A673 (cell line): Measurements from ENCODE around the gene PPP2R5D. TPM values are rescaled to one million over a fixed set of nuclear protein-coding genes. Genes with fewer than 3 reads are reported as not detected.

Experiments used
- BruUV-seq: library from RNA; stranded (reverse); fragments of 400-500 nt; replicated peaks from 2 replicates; lab custom pipeline; 2021; lab: Mats Ljungman, UMichigan
- CTCF ChIA-PET: fragments of 300-600 bp; sonication (Branson Sonifier 250); formaldehyde crosslinking; loops from one replicate; lab custom pipeline; 2022; ENCODE audit warnings: antibody characterized with exemption; lab: Charles Lee
- POLR2A ChIA-PET: fragments of 300-600 bp; sonication (Branson Sonifier 250); formaldehyde crosslinking; loops from one replicate; lab custom pipeline; 2022; ENCODE audit warnings: antibody characterized with exemption; ENCODE audit not compliant: low non-redundant PET; lab: Charles Lee
- DNase-seq: peaks from one replicate; pipeline ENCODE4 v3.0.0-alpha.2; 2015; ENCODE audit warnings: low spot score
- H3K27ac ChIP-seq: fragments of 200-600 bp; sonication (generic); 2 replicates; pipeline ENCODE4 v1.5.1; 2016; ENCODE audit warnings: mixed run types, low read depth, mild to moderate bottlenecking, mixed read lengths, antibody characterized with exemption, low read length; ENCODE audit not compliant: poor library complexity, severe bottlenecking
- H3K27me3 ChIP-seq: fragments of 200-600 bp; sonication (generic); replicated peaks from 2 replicates; pipeline ENCODE4 v1.6.1; 2017; ENCODE audit warnings: mixed run types, low read depth, mild to moderate bottlenecking, mixed read lengths, antibody characterized with exemption, low read length; ENCODE audit not compliant: insufficient read depth, poor library complexity
- H3K36me3 ChIP-seq: fragments of 200-600 bp; sonication (generic); 2 replicates; pipeline ENCODE4 v1.6.1; 2016; ENCODE audit warnings: mixed run types, mild to moderate bottlenecking, mixed read lengths, antibody characterized with exemption, low read length; ENCODE audit not compliant: insufficient read depth, poor library complexity, severe bottlenecking
- H3K4me1 ChIP-seq: fragments of 200-600 bp; sonication (generic); 2 replicates; pipeline ENCODE4 v1.6.1; 2017; ENCODE audit warnings: mixed run types, mild to moderate bottlenecking, mixed read lengths, antibody characterized with exemption, low read length; ENCODE audit not compliant: insufficient read depth, poor library complexity, severe bottlenecking
- H3K4me3 ChIP-seq: fragments of 200-600 bp; sonication (generic); 2 replicates; pipeline ENCODE4 v1.5.1; 2016; ENCODE audit warnings: low read depth, mixed run types, mild to moderate bottlenecking, mixed read lengths, low read length; ENCODE audit not compliant: poor library complexity, severe bottlenecking
- H3K9me3 ChIP-seq: fragments of 200-600 bp; sonication (generic); 2 replicates; pipeline ENCODE4 v1.6.1; 2016; ENCODE audit warnings: mixed run types, low read depth, mild to moderate bottlenecking, mixed read lengths, antibody characterized with exemption, low read length; ENCODE audit not compliant: poor library complexity, severe bottlenecking
- CTCF ChIP-seq: fragments of 300-800, 200-600 bp; sonication (generic); conservative IDR thresholded peaks from 2 replicates; pipeline ENCODE4 v1.5.1; 2017; ENCODE audit warnings: low read depth, mild to moderate bottlenecking, antibody characterized with exemption, low read length, moderate library complexity, mixed read lengths
- EZH2 ChIP-seq: fragments of 200-600 bp; sonication (generic); IDR thresholded peaks from 2 replicates; pipeline ENCODE4 v1.6.1; 2017; ENCODE audit warnings: borderline replicate concordance, low read depth, mild to moderate bottlenecking, mixed read lengths, antibody characterized with exemption, low read length; ENCODE audit not compliant: poor library complexity, severe bottlenecking
- intact Hi-C: fragments of 100-400 bp; cut with micrococcal nuclease; formaldehyde crosslinking; loops from one replicate; pipeline ENCODE4 v1.10.0; 2022; ENCODE audit not compliant: unreplicated experiment
- total RNA-seq: library from RNA; stranded (reverse); gene quantifications from 2 replicates; pipeline ENCODE4 v1.2.3, GENCODE V29; 2021

PPP2R5D gene
- total RNA-seq, 1 experiment from 2014 or later: 73.6 TPM

DNA sequence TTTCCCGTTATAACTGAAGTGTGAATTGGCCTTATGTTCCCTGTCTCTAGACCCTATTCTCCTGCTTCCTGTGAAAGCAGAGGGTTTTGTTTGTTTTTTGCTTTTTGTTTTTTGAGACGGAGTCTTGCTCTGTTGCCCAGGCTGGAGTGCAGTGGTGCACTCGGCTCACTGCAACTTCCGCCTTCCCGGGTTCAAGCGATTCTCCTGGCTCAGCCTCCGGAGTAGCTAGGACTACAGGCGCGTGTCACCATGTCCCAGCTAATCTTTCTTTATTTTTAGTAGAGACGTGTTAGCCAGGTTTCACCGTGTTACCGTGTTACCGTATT lies 24.5 kb upstream of the PPP2R5D start:
- Histone ChIP-seq H3K27me3 (no peaks in the 10 kb centered on the region), H3K4me3 (no peak overlapping the region), H3K36me3 (peaks cover 7% of the 10 kb centered on the region), H3K27ac (no peak overlapping the region), H3K4me1 (no peaks in the 10 kb centered on the region), H3K9me3 (no peaks in the 10 kb centered on the region)
- ChIA-PET POLR2A (no interaction called here), CTCF (no interaction called here)
- no TSS peak for BruUV-seq
- no peak for DNase-seq
- TF ChIP-seq EZH2 (no peak), CTCF (no peak)
- intact Hi-C loops: no loop called here

DNA sequence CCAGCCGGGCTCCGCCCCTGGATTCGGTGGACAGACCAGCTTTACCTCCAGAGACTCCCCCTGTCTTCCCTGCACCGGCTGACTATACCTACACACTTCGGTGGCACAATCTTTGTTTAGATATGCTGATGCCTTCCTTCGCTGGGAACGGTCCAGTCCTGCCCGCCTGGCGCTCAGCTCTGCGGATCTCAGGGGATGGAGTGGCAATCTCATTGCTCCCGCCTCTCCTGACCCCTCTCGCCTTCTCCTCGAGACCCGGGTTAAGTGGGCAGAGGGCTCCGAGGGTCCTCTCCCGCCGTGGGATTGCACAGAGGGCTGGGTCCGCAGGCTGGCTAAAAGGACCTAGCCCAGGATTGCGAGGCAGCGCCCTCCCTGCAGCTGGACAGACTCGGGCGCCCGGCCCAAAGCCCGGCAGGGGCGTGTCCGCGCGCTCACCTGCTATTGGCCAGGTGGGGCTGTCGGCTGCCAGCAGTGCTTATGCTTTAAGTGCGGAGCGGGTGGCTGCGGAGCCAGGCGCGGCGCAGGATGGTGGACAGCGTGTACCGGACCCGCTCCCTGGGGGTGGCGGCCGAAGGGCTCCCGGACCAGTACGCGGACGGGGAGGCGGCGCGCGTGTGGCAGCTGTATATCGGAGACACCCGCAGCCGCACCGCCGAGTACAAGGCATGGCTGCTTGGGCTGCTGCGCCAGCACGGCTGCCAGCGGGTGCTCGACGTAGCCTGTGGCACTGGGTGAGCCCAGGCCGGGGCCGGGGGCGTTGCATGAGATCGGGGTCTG lies 23.9 kb upstream of the PPP2R5D start, which contains the start of gene GNMT:
Gene GNMT, plus strand, starts transcription at position 512 of the 777 bp plus-strand sequence. Its CDS starts 14 bp downstream, at position 526.
- no TSS peak for BruUV-seq
- H3K36me3 ChIP-seq: peaks cover 9% of the 10 kb centered on the region
- no peaks in the 10 kb centered on the region for H3K4me1 ChIP-seq
- ChIA-PET CTCF (no interaction called here), POLR2A (no interaction called here)
- TF ChIP-seq CTCF: no peak
- TF ChIP-seq EZH2: no peak
- no peaks in the 10 kb centered on the region for H3K27me3 ChIP-seq
- peak within 1 kb of the TSS; percentile 34 for H3K4me3 ChIP-seq
- intact Hi-C loops: no loop called here
- no peaks in the 10 kb centered on the region for H3K9me3 ChIP-seq
- H3K27ac ChIP-seq: no peak within 1 kb of the TSS
- DNase-seq: no peak

DNA sequence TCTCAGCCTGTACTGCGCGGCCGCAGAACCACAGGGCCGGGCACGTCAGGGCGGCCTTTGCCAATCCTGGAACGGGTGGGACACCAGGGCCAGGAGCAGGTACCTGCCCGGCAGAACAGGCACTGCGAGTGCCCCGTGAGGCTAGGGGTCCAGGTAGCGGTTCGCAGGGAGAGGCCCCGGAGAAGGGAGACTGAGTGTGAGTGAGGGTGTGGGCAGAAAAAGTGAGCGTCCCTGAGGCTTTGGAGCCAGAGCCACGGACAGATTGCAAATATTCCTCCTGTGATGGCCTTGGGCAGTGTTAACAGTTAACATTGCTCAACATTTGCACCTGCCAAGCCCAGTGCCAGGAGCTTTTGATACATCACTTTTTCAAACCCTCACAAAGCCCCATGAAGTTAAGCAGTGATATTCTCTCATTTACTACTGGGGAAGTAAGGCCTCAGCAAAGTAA lies 23.3 kb upstream of the PPP2R5D start:
- Histone ChIP-seq H3K9me3 (no peaks in the 10 kb centered on the region), H3K36me3 (peaks cover 12% of the 10 kb centered on the region), H3K4me1 (no peaks in the 10 kb centered on the region), H3K27me3 (no peaks in the 10 kb centered on the region), H3K4me3 (peak overlapping the region; percentile 34), H3K27ac (no peak overlapping the region)
- no peak for DNase-seq
- intact Hi-C loops: no loop called here
- ChIA-PET POLR2A (no interaction called here), CTCF (interaction anchor here (0.8 kb wide), 1 partner anchor 182 kb away, joined by 3 read pairs; no protein-coding TSS in a partner anchor)
- BruUV-seq: no TSS peak
- TF ChIP-seq CTCF (no peak), EZH2 (no peak)
